Esophagus mucosa (tissue), 1 donor: ENCODE measurements around the gene GPR84. TPM values are rescaled to one million over a fixed set of nuclear protein-coding genes. Genes with fewer than 3 reads are reported as not detected.
"Not testable (repeated sequence)": the region's sequence is repeated elsewhere in the genome, so short reads cannot be mapped to it uniquely, and the experiment has no call there.

Experiments
- ATAC-seq: fragments of 200-7000 bp; cut with Tn5 transposase; one replicate; pipeline ENCODE4 v1.9.1; 2020
- total RNA-seq: library from RNA; stranded (reverse); gene quantifications from one replicate; pipeline ENCODE4 v1.2.4, GENCODE V29; 2023
- donor health status: DM: yes; HTN: yes; CAD: no.

The GPR84 gene
- total RNA-seq, 1 donor from 2014 or later = 0.16 TPM

- not testable (repeated sequence) for ATAC-seq
These were observed 10.0 kb downstream of the GPR84 start for GRCh38 chr12:54354271-54354670.

- ATAC-seq = peak; percentile 11
These were observed 11.1 kb downstream of the GPR84 start for GRCh38 chr12:54352891-54353874.

DNA sequence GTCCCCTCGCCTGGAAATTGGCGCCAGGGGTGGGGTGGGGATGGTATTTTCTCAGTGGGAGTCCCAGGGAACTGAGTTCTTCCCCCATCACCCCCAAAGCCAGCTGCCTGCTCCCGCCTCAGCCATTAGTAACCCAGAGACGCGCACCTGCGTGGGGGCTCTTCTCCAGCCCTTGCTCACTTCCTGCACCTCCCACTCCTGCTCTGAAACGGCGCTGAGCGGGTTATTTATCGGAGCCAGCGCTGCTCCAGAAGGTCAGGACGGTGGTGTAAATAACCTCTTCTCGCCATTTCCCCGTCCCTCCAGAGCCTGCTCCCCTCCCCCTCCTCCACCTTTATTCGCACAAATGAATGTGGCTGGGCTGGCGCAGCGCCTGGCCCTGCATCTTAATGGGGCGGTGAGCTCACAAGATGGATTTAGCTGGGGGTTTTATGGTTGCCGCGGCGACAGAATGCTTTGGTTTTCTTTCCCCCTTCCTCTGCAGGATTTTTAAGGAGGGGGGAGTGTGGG, 12.2 kb downstream of the GPR84 start:
- no peak for ATAC-seq

GRCh38 chr12:54351341-54351740, 12.9 kb downstream of the GPR84 start:
- no peak for ATAC-seq

GRCh38 chr12:54350743-54351142, 13.5 kb downstream of the GPR84 start:
- ATAC-seq = no peak

- ATAC-seq = no peak
These were observed 14.6 kb downstream of the GPR84 start for GRCh38 chr12:54349679-54350078.

DNA sequence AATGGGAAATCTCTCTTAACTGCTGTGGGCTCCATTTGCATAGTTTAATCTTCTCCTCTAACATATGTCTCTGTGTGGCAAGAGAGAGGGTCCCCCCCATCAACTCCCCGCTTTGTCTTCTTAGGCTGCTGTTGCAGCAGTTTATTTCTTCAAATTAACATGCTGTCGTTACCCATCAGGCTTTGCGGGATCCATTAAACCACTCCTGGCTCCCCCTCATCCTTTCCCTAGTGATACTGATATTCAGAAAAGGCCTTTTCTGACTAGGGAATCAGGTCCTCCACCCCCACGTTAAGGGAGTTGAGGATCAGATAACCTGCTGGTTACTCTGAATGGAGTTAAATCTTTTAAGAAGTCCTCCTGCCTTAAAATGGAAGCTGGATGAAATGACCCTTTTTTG, 15.2 kb downstream of the GPR84 start:
- no peak for ATAC-seq

DNA sequence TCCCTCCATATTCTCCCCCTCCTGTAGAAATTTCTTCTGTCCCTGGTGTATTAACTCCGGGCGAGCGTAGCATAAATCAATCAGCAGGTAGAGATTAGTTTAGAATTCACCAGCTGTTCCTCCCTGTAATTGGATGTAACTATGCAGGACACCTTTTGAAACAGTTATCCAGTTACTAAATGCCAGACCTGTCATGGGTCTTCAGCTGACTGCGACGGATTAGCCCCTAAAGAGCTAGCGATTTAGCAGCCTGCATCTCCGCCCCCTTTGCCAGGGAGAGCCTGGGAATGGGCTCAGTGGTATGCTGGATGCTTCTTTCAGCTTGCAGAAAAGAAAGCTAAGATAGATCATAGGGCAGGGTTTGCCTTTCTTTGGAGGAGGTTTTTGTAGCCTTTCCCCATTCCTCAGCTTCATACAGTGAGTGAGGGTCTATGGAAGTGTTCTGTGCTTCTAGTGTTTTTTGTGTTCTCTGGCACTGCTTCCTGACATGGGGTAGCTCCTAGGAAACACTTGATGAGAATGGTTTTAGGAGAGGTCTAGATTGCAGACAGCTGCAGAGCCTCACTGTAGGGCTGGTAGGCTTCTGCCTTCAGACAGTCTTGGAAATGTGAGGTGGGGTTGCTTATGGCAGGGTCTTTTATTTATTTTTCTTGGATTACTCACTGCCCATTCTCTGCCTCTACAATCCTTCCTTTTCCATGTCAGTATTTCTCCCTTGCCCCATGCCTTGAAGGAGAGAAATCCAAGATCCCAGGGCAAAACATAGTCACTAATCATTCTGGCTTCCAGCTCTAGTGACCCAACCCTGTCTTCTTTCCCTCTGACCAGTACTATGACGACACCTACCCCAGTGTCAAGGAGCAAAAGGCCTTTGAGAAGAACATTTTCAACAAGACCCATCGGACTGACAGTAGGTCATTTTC, 22.6 kb downstream of the GPR84 start:
- no peak for ATAC-seq

- ATAC-seq = no peak
These were observed 23.4 kb downstream of the GPR84 start for GRCh38 chr12:54340846-54341245.

- no peak for ATAC-seq
These were observed 25.5 kb downstream of the GPR84 start for GRCh38 chr12:54338698-54339296.

- ATAC-seq = peak; percentile 81
These were observed 26.2 kb downstream of the GPR84 start for GRCh38 chr12:54337854-54338650.

- ATAC-seq = no peak
These were observed 26.9 kb downstream of the GPR84 start for GRCh38 chr12:54337280-54337842.

GRCh38 chr12:54333420-54334034, 30.8 kb downstream of the GPR84 start:
- no peak for ATAC-seq

GRCh38 chr12:54331461-54331860, 32.8 kb downstream of the GPR84 start:
- ATAC-seq = no peak

DNA sequence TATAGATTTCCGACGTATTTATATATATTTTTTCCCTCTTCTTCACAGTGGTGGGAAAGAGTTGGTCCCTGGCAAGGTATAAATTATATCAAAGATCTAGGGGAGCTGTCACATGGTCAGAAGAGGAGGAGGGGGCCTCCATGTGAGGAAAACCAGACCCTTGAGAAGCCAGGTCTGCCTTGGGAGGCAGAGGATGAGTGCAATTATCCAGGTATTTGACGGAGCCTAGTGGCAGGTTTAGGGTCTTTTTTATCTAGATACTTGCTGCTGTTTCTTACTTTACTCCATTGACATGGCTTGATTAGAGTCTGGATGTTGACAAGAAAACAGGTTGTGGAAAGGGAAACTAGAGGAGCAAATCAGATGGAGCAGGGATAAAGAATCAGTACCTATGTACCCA, 33.8 kb downstream of the GPR84 start:
- ATAC-seq = no peak

- ATAC-seq = no peak
These were observed 34.5 kb downstream of the GPR84 start for GRCh38 chr12:54329759-54330158.

DNA sequence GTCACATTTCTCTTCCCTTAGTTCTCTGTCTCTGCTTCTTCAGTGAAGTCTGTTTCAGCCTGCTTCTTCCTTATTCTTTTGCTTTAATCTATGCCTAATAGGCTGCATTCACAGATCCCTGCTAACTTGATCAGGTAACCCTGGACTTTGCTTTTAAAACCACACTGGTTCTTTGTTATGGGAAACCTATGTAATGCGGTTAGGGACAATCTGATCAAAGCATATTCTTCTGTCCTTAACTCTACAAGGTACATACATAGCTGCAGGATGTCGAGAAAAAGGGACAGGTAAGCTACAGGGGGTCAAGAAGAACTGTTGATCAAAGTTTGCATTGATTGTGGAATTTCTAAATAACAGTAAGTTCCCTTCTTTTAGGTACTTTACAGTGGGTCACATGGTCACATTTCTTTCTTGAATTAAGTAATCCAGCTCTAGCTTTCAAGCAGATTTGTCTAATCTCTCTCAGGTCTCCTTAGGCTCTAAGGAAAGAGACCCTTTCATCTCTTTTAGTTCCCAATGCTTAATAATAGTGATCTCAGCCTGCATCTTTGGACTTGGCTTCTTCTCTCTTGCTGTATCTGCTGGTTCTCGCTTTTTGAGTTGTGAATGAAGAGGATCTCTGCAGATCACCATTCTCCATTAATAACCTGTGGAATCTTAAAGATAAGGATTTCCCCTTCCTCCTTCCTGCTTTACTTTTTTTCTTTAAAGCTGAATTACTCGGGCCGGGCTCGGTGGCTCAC, 35.5 kb downstream of the GPR84 start:
- no peak for ATAC-seq

DNA sequence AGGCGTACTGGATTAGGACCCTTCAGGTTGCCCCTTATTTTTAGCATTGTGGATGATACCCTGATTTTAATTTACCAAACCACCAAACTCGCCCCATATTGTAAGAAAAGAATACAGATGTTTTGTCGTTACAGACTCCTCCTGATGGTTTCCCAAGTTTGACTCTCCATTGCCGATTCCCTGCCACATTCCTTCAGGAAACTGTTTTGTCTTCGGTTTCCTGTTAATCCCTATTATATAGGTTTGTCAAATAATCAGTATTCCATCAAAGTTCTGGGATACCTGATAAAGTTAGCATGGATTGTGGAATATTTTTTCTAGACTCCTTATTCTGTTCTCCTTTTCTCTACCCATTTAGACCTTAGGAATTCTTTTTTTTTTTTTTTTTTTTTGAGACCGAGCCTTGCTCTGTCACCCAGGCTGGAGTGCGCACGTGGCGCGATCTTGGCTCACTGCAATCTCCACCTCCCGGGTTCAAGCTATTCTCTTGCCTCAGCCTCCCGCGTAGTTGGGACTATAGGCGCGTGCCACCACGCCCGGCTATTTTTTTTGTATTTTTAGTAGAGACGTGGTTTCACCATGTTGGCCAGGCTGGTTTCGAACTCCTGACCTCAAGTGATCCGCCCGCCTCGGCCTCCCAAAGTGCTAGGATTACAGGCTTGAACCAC, 38.7 kb downstream of the GPR84 start:
- ATAC-seq = not testable (repeated sequence)

GRCh38 chr12:54324617-54325441, 39.5 kb downstream of the GPR84 start, which contains the start of gene COPZ1:
Gene COPZ1 (plus strand): TSS chr12:54325131. CDS start chr12:54325164, 33 bp downstream.
- ATAC-seq = peak; percentile 98
